ENCODE results near the gene SIGLEC1. TPM values are rescaled to one million over a fixed set of nuclear protein-coding genes. Genes with fewer than 3 reads are reported as not detected.

Gene SIGLEC1
- total RNA-seq, 1 donor from 2014 or later = not detected

Other genes starting within 250 kb of the SIGLEC1 start
- 33.8 and 35.5 TPM in 2 replicates for gene ATRN, start 241.6 kb downstream of the SIGLEC1 start, total RNA-seq
- not detected in 2 replicates for gene GFRA4, start 49.2 kb downstream of the SIGLEC1 start, total RNA-seq
- gene ADAM33, start 30.6 kb downstream of the SIGLEC1 start, total RNA-seq = 2.3 and 3.0 TPM in 2 replicates
- not detected in 2 replicates for gene HSPA12B, start 20.1 kb upstream of the SIGLEC1 start, total RNA-seq
- gene ADISSP, start 55.2 kb upstream of the SIGLEC1 start, total RNA-seq = 35.7 and 43.2 TPM in 2 replicates
- gene SPEF1, start 68.8 kb upstream of the SIGLEC1 start, total RNA-seq = 0.45 and 1.2 TPM in 2 replicates
- 37.0 and 39.1 TPM in 2 replicates for gene CENPB, start 74.1 kb upstream of the SIGLEC1 start, total RNA-seq
- 8.5 and 8.8 TPM in 2 replicates for gene CDC25B, start 83.7 kb upstream of the SIGLEC1 start, total RNA-seq
- gene AP5S1, start 107.9 kb upstream of the SIGLEC1 start, total RNA-seq = 12.6 TPM in 2 replicates
- gene MAVS, start 134.2 kb upstream of the SIGLEC1 start, total RNA-seq = 38.4 and 42.1 TPM in 2 replicates
- 51.5 and 59.3 TPM in 2 replicates for gene PANK2, start 176.8 kb upstream of the SIGLEC1 start, total RNA-seq

Data from astrocyte (in vitro differentiated cells and primary cell).